ENCODE measurements around the gene CNTN4. TPM values are rescaled to one million over a fixed set of nuclear protein-coding genes. Genes with fewer than 3 reads are reported as not detected.

Gene CNTN4
- total and polyA plus RNA-seq, 7 donors: 0.17 to 3.2 (median 0.42) TPM

DNA sequence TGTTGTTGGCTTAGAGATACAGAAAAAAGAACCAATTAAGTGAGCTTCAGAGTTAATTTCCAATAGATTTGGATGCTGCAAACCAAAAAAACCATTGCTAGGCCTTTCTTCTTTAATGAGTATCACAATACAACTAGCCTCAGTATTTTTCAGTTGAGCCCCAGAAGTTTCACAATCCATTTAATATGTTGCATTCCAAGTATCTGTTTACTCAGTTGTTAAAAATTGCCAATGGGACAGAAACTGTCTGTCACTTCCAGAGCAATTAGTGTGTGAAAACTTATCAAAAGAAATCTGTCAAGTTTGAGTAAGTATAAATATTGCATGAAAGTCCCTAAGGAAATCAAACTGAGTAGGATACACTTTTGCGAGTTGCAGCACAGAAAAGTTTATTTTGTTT, 763.7 kb downstream of the CNTN4 start:
- no peak for DNase-seq
- 70 to 90% (median 82%) methylated on average over 1 of the region's 1 CpG for WGBS, 3 donors
- Histone ChIP-seq H3K36me3 (ENCODE audit: insufficient read depth in 1 of 2, low read depth in 1 of 2) (no peaks in the 10 kb centered on the region), H3K9me3 (no peaks in the 10 kb centered on the region), H3K27ac (no peak overlapping the region), H3K4me3 (no peak overlapping the region), H3K27me3 (ENCODE audit: insufficient read depth in 3 of 3, low read length in 2 of 3) (no peaks in the 10 kb centered on the region), H3K4me1 (no peaks in the 10 kb centered on the region)
- ATAC-seq: no peak
- intact Hi-C loops (cut with DNase I): no loop called here
- TF ChIP-seq CTCF (IDR thresholded peaks at IDR 0.05): no peak

GRCh38 chr3:2863127-2863526, 764.5 kb downstream of the CNTN4 start:
- H3K27ac ChIP-seq: no peak overlapping the region
- ATAC-seq (no peak), DNase-seq (no peak)
- no peaks in the 10 kb centered on the region for H3K4me1 ChIP-seq
- H3K27me3 ChIP-seq (ENCODE audit: insufficient read depth in 3 of 3, low read length in 2 of 3): no peaks in the 10 kb centered on the region
- H3K9me3 ChIP-seq: no peaks in the 10 kb centered on the region
- H3K4me3 ChIP-seq: no peak overlapping the region
- no peak for TF ChIP-seq CTCF (IDR thresholded peaks at IDR 0.05)
- intact Hi-C loops (cut with DNase I): no loop called here
- WGBS, 3 donors: 59 to 90% (median 66%) methylated on average over 2 of the region's 2 CpGs
- H3K36me3 ChIP-seq (ENCODE audit: insufficient read depth in 1 of 2, low read depth in 1 of 2): no peaks in the 10 kb centered on the region

DNA sequence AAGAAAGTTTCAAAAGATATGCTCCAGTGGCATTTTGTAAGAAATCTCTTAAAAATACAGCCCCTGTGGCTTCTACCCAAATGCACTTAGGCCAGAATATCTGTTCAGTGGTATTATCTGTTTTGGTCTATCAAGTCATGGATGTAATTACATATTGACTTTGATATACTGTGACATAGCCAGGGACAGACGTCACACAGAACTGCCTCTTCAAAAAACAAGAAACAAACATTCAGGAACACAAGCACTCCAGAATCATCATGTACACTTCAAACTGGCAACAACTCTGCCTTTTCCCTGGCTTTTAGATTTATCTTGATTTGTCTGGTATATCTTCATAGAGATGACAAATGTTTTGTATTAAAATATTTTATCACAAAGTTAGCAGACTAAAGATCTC, 771.2 kb downstream of the CNTN4 start:
- WGBS, 3 donors: 44 to 62% (median 55%) methylated on average over 1 of the region's 1 CpG
- TF ChIP-seq CTCF (IDR thresholded peaks at IDR 0.05): no peak
- no peaks in the 10 kb centered on the region for H3K9me3 ChIP-seq
- H3K27ac ChIP-seq: no peak overlapping the region
- H3K4me3 ChIP-seq: no peak overlapping the region
- H3K27me3 ChIP-seq (ENCODE audit: insufficient read depth in 3 of 3, low read length in 2 of 3): no peaks in the 10 kb centered on the region
- DNase-seq: no peak
- H3K4me1 ChIP-seq: no peaks in the 10 kb centered on the region
- intact Hi-C loops (cut with DNase I): no loop called here
- ATAC-seq: no peak
- no peaks in the 10 kb centered on the region for H3K36me3 ChIP-seq (ENCODE audit: insufficient read depth in 1 of 2, low read depth in 1 of 2)

DNA sequence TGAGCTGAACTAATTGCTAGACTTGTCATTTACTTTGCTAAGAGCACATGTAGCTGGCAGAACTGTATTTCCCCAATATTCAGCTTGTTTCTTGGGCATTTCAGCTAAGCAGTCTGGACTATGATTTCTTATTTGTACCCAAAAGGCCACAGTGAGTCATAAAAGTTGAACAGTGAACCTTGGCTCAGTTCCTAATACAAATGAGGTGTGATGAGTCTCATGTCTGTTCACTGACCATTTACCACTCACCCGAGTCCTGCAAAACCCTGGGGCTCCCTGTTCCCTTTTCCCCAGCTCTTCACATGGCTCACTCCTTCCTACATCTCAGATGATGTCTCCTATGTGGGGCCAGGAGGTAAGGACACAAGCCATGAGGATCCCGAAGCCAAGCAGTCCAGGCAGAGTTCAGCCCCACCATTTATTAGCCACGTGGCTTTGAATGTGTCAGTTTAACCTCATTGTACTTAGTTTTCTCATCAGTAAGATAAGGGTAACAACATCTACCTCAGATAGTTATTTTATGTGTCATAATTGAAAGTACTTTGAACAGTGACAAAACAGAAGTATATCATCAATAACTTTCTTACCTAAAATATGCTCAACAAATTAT, 772.2 kb downstream of the CNTN4 start:
- DNase-seq: no peak
- no peaks in the 10 kb centered on the region for H3K36me3 ChIP-seq (ENCODE audit: insufficient read depth in 1 of 2, low read depth in 1 of 2)
- no peaks in the 10 kb centered on the region for H3K27me3 ChIP-seq (ENCODE audit: insufficient read depth in 3 of 3, low read length in 2 of 3)
- H3K9me3 ChIP-seq: no peaks in the 10 kb centered on the region
- no peak for ATAC-seq
- H3K4me3 ChIP-seq: no peak overlapping the region
- TF ChIP-seq CTCF (IDR thresholded peaks at IDR 0.05): no peak
- 31 to 44% (median 33%) methylated on average over 3 of the region's 3 CpGs for WGBS, 3 donors
- no peak overlapping the region for H3K27ac ChIP-seq
- intact Hi-C loops (cut with DNase I): no loop called here
- no peaks in the 10 kb centered on the region for H3K4me1 ChIP-seq

- 33 to 46% (median 43%) methylated on average over 2 of the region's 2 CpGs for WGBS, 3 donors
- no peak for ATAC-seq
- no peak for DNase-seq
- Histone ChIP-seq H3K27me3 (ENCODE audit: insufficient read depth in 3 of 3, low read length in 2 of 3) (no peaks in the 10 kb centered on the region), H3K27ac (no peak overlapping the region), H3K4me1 (no peaks in the 10 kb centered on the region), H3K4me3 (no peak overlapping the region), H3K9me3 (no peaks in the 10 kb centered on the region), H3K36me3 (ENCODE audit: insufficient read depth in 1 of 2, low read depth in 1 of 2) (no peaks in the 10 kb centered on the region)
- intact Hi-C loops (cut with DNase I): no loop called here
- no peak for TF ChIP-seq CTCF (IDR thresholded peaks at IDR 0.05)
Measured at GRCh38 chr3:2872884-2873283, 774.2 kb downstream of the CNTN4 start.

Data from psoas muscle (tissue), 8 donors.